Liver (tissue), 3 donors: ENCODE measurements around the gene GOSR2.

Source experiments
- ATF3 ChIP-seq: IDR thresholded peaks from 2 replicates; pipeline ENCODE4 v1.6.1; 2016; ENCODE audit warnings: antibody characterized with exemption
- CTCF ChIP-seq: fragments of 150-350 bp; IDR thresholded peaks from 2 replicates; pipeline ENCODE4 v1.5.1; 2017; ENCODE audit warnings: improper control_type of control experiment, low read depth, low read length; ENCODE audit not compliant: missing input control
- HNF4A ChIP-seq, 2 donors: conservative IDR thresholded peaks; 2 replicates each; pipeline ENCODE4 v1.6.1; 2016; ENCODE audit warnings: antibody characterized with exemption in 2 of 2, mild to moderate bottlenecking in 2 of 2
- HNF4G ChIP-seq: IDR thresholded peaks from 2 replicates; pipeline ENCODE4 v1.6.1; 2016; ENCODE audit warnings: antibody characterized with exemption
- JUND ChIP-seq, 2 donors: IDR thresholded peaks; 2 replicates each; pipeline ENCODE4 v1.6.1; 2016; ENCODE audit warnings: antibody characterized with exemption in 2 of 2
- MAX ChIP-seq: IDR thresholded peaks from 2 replicates; pipeline ENCODE4 v1.6.1; 2016; ENCODE audit warnings: antibody characterized with exemption
- RAD21 ChIP-seq, 2 donors: IDR thresholded peaks; 2 replicates each; pipeline ENCODE4 v1.6.1; 2016; ENCODE audit warnings: antibody characterized with exemption in 2 of 2, mild to moderate bottlenecking in 2 of 2
- TAF1 ChIP-seq: conservative IDR thresholded peaks from 2 replicates; pipeline ENCODE4 v1.6.1; 2016; ENCODE audit warnings: antibody characterized with exemption, mild to moderate bottlenecking
- TF ChIP-seq, protein P1 (sequence below): IDR thresholded peaks from 2 replicates; pipeline ENCODE4 v1.6.1; 2016; ENCODE audit warnings: antibody characterized with exemption, mild to moderate bottlenecking
- donor health status: healthy.
- donor health status: healthy.

DNA sequence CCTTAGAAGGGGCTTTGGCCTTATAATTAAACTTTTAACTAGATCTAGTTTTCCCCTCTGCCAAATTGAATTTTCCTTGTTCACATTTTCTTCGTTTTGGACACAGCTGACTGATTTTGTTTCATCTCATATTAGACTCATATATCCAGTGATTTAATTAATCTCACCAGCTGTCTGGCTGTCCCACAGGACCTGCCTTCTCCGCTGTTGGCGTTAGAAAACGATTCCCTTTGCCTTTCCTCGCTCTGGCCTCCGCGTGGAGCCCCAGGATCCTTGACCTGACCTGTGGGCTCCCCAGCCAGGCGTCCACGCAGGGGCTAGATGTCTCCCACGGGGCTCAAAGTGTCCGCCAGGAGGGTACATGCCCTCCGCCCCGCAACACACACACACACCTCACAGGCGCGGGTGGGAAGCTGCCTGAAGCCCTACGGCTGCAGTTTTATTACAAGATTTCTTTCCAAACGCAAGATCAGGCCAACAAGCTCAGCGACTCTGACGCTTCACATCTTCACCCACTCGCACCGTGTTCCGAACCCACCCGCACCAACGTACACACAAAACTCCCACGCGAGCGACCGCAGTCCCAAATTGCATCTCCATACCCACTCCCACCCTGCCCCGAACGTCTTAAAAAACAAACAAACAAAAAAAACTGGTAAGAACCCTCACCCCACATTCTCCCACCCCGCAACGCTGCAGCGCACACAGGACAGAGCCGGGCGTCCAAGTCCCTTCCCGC, 55.0 kb downstream of the GOSR2 start:
- no peak for TF ChIP-seq HNF4G
- no peak for TF ChIP-seq CTCF
- TF ChIP-seq MAX = no peak
- TF ChIP-seq HNF4A (conservative IDR thresholded peaks at IDR 0.05) = no peak
- no peak for TF ChIP-seq ATF3
- no peak for TF ChIP-seq RAD21 (IDR thresholded peaks at IDR 0.05)
- no peak for TF ChIP-seq JUND (IDR thresholded peaks at IDR 0.05)
- TF ChIP-seq, protein P1, sequence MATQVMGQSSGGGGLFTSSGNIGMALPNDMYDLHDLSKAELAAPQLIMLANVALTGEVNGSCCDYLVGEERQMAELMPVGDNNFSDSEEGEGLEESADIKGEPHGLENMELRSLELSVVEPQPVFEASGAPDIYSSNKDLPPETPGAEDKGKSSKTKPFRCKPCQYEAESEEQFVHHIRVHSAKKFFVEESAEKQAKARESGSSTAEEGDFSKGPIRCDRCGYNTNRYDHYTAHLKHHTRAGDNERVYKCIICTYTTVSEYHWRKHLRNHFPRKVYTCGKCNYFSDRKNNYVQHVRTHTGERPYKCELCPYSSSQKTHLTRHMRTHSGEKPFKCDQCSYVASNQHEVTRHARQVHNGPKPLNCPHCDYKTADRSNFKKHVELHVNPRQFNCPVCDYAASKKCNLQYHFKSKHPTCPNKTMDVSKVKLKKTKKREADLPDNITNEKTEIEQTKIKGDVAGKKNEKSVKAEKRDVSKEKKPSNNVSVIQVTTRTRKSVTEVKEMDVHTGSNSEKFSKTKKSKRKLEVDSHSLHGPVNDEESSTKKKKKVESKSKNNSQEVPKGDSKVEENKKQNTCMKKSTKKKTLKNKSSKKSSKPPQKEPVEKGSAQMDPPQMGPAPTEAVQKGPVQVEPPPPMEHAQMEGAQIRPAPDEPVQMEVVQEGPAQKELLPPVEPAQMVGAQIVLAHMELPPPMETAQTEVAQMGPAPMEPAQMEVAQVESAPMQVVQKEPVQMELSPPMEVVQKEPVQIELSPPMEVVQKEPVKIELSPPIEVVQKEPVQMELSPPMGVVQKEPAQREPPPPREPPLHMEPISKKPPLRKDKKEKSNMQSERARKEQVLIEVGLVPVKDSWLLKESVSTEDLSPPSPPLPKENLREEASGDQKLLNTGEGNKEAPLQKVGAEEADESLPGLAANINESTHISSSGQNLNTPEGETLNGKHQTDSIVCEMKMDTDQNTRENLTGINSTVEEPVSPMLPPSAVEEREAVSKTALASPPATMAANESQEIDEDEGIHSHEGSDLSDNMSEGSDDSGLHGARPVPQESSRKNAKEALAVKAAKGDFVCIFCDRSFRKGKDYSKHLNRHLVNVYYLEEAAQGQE = no peak
- no peak for TF ChIP-seq TAF1
